Naive thymus-derived CD8-positive, alpha-beta T cell (primary cell): ENCODE measurements around the gene RNF128. TPM values are rescaled to one million over a fixed set of nuclear protein-coding genes. Genes with fewer than 3 reads are reported as not detected.

Source experiments
- ATAC-seq, 2 donors: fragments of 150-1000 bp; cut with Tn5 transposase in 1 of 2; sonication (Bioruptor Pico), chemical (Tn5 transposase) in 1 of 2; 1 replicate in 1 of 2; 2 replicates in 1 of 2; pipeline ENCODE4 v1.10.0; 2021; ENCODE audit warnings: mild to moderate bottlenecking in 2 of 2, moderate library complexity in 2 of 2
- POLR2A ChIA-PET: fragments of 350-600 bp; sonication (Branson Sonifier 250); formaldehyde crosslinking; loops from one replicate; lab custom pipeline; 2021; ENCODE audit warnings: antibody characterized with exemption; lab: Charles Lee
- DNase-seq, 10 donors: peaks; one replicate each; pipeline versions ENCODE4 v3.0.0 to v3.0.0-alpha.2; 2020 to 2022
- H3K27ac Mint-ChIP-seq, 10 donors: one replicate each; pipeline ENCODE4 v1.8.0; 2020 to 2022; ENCODE audit warnings: mild to moderate bottlenecking in 10 of 10, mixed read lengths in 10 of 10, moderate library complexity in 4 of 10, inconsistent platforms in 1 of 10
- H3K27me3 Mint-ChIP-seq, 5 donors: one replicate each; pipeline ENCODE4 v1.8.0; 2021 to 2022; ENCODE audit warnings: mixed read lengths in 5 of 5
- H3K36me3 Mint-ChIP-seq, 3 donors: one replicate each; pipeline ENCODE4 v1.8.0; 2020 to 2022; ENCODE audit warnings: mixed read lengths in 3 of 3, mild to moderate bottlenecking in 2 of 3, inconsistent platforms in 1 of 3
- H3K4me1 Mint-ChIP-seq, 4 donors: one replicate each; pipeline ENCODE4 v1.8.0; 2021 to 2022; ENCODE audit warnings: mixed read lengths in 4 of 4
- H3K4me3 Mint-ChIP-seq, 10 donors: one replicate each; pipeline ENCODE4 v1.8.0; 2020 to 2022; ENCODE audit warnings: mild to moderate bottlenecking in 10 of 10, mixed read lengths in 10 of 10, moderate library complexity in 6 of 10, inconsistent platforms in 1 of 10
- H3K9me3 Mint-ChIP-seq, 9 donors: one replicate each; pipeline ENCODE4 v1.8.0; 2020 to 2022; ENCODE audit warnings: mixed read lengths in 9 of 9, mild to moderate bottlenecking in 3 of 9, inconsistent platforms in 1 of 9, moderate library complexity in 1 of 9
- polyA plus RNA-seq, 3 donors: library from polyadenylated mRNA; unstranded; fragments of 300-500 nt; fragmentation: Illumina TruSeq; gene quantifications; one replicate each; pipeline ENCODE4 v1.2.3, GENCODE V29; 2021
- total RNA-seq, 8 experiments: library from RNA in 2 of 8; stranded (reverse) in 2 of 8; gene quantifications; one replicate each; pipeline ENCODE4 v1.2.3 and lab custom pipeline; 2021 to 2026

The RNF128 gene
- total and polyA plus RNA-seq, 5 experiments from 2014 or later: not detected

GRCh38 chrX:106716463-106716862 lies 10.0 kb upstream of the RNF128 start:
- Mint-ChIP-seq H3K36me3 (no peaks in the 10 kb centered on the region), H3K4me3 (no peak overlapping the region), H3K27me3 (peaks cover 0 to 5% (median 2%) of the 10 kb centered on the region in 5 donors), H3K4me1 (no peaks in the 10 kb centered on the region), H3K9me3 (peaks cover 0 to 2% (median 0%) of the 10 kb centered on the region in 9 donors), H3K27ac (no peak overlapping the region)
- ATAC-seq: no peak
- no peak for DNase-seq
- POLR2A ChIA-PET: no interaction called here

DNA sequence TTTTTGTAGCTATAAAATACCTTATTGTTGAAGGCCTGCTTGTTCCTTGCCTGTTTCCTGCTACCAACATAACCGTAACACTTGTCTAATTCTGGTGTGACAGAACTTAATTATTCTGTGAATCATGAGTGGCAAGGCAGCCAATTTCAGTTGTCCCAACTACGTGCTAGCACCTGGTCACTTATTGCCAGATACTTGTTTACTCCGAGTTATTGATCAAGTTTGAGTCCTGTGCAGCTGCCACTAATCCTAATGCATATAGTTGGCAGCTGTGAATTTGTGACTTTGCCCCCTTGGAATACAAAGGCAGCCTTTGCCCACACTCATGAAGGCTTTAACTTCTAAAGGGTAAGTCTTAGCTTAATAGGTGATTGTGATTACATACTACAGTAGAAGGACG lies 7.8 kb upstream of the RNF128 start:
- ATAC-seq (no peak), DNase-seq (no peak)
- no peaks in the 10 kb centered on the region for H3K36me3 Mint-ChIP-seq
- H3K27me3 Mint-ChIP-seq: peaks cover 5 to 15% (median 8%) of the 10 kb centered on the region in 5 donors
- POLR2A ChIA-PET: no interaction called here
- peaks cover 0 to 2% (median 0%) of the 10 kb centered on the region in 9 donors for H3K9me3 Mint-ChIP-seq
- H3K4me1 Mint-ChIP-seq: no peaks in the 10 kb centered on the region
- H3K4me3 Mint-ChIP-seq: no peak overlapping the region
- no peak overlapping the region for H3K27ac Mint-ChIP-seq

DNA sequence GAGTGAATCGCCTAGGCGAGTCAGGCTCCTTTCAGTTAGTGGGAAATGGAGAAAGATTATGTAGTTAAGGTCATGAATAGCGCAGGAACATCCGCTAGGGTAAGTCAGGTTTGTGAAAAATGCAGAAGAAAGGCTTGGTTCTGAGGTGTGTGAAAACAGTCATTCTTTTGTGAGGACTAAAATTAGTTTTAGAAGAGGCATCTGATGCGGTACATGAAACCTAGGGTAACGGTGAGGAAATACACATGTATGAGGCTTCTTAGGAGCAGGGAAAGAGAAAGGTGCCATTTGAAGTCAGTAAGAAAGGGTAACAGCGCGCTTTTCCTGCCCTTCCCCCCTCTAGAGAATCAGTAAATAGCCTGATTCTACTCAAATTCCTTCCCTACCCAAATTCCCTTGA lies 570 bp upstream of the RNF128 start:
- no peak overlapping the region for H3K27ac Mint-ChIP-seq
- H3K36me3 Mint-ChIP-seq: no peaks in the 10 kb centered on the region
- DNase-seq (no peak), ATAC-seq (no peak)
- peak overlapping the region in 7 of 10 donors; percentile 8 to 72 (median 66) for H3K4me3 Mint-ChIP-seq
- peaks cover 17 to 50% (median 28%) of the 10 kb centered on the region in 5 donors for H3K27me3 Mint-ChIP-seq
- POLR2A ChIA-PET: no interaction called here
- no peaks in the 10 kb centered on the region for H3K9me3 Mint-ChIP-seq
- H3K4me1 Mint-ChIP-seq: peaks cover 0 to 9% (median under 1%) of the 10 kb centered on the region in 4 donors

GRCh38 chrX:106728337-106728736 lies 1.8 kb downstream of the RNF128 start:
- no peak overlapping the region for H3K4me3 Mint-ChIP-seq
- no peak for DNase-seq
- no peak overlapping the region for H3K27ac Mint-ChIP-seq
- no peaks in the 10 kb centered on the region for H3K36me3 Mint-ChIP-seq
- no peaks in the 10 kb centered on the region for H3K9me3 Mint-ChIP-seq
- ATAC-seq: no peak
- H3K4me1 Mint-ChIP-seq: peaks cover 0 to 9% (median under 1%) of the 10 kb centered on the region in 4 donors
- POLR2A ChIA-PET: no interaction called here
- H3K27me3 Mint-ChIP-seq: peaks cover 22 to 38% (median 28%) of the 10 kb centered on the region in 5 donors

DNA sequence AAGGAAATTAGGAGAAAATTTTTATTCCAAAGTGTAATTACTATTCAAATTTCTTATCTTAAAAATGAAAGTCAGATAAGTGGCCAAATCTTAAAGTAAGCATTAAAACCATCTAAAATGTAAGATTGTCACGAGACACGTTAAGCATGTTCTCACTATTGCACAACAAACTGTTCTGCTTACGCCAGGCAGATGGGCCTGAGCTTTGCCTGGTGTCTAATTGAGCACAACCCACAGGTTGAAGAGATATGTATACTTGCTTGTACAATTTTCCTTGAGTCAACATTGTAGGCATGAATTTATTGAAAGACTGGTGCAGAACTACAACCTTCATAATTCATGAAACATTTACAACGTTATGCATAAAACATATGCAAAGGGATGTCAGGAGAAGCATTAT lies 3.9 kb downstream of the RNF128 start:
- no peaks in the 10 kb centered on the region for H3K9me3 Mint-ChIP-seq
- H3K27ac Mint-ChIP-seq: no peak overlapping the region
- peaks cover 11 to 26% (median 15%) of the 10 kb centered on the region in 5 donors for H3K27me3 Mint-ChIP-seq
- H3K36me3 Mint-ChIP-seq: no peaks in the 10 kb centered on the region
- no peak for ATAC-seq
- H3K4me3 Mint-ChIP-seq: no peak overlapping the region
- DNase-seq: no peak
- POLR2A ChIA-PET: no interaction called here
- peaks cover 0 to 9% (median under 1%) of the 10 kb centered on the region in 4 donors for H3K4me1 Mint-ChIP-seq

DNA sequence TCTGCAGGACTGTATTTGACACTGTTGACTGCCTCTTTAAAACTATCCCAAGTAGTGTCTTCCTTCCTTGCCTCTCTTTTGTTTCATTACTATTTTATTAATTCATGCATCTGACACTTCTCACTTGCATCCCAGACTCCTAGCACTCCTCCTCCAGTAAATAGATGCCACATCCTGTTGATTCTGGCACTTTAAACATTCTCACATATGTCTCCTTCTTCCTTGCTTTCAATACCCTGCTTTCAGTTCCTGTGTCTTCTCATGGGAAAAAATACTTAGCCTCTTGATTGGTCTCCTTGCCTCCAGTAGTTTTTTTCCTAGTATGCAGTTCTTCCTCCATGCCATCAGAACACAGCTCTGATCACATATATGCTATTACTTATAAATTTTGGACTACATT lies 5.1 kb downstream of the RNF128 start:
- POLR2A ChIA-PET: no interaction called here
- H3K4me1 Mint-ChIP-seq: no peaks in the 10 kb centered on the region

DNA sequence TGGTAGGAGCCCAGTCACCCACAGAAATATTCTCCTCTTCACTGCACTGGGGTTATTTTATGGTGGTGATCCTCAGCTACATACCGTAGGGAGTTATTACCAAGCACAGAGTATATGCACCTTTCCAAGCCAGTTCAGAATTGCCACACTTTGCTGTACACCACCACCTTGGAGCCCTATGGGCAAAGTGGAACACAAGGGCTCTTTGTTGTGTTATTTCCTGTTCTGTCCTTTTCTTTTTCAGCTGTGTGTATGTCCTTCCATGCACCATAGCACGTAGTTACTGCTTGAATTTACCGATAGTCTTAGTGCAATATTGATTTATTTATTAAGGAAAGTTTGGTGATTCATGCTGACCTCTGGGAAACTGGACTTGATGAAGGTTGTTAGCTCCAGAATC lies 8.3 kb downstream of the RNF128 start:
- H3K9me3 Mint-ChIP-seq: no peaks in the 10 kb centered on the region
- POLR2A ChIA-PET: no interaction called here
- no peak for ATAC-seq
- H3K27ac Mint-ChIP-seq: no peak overlapping the region
- H3K27me3 Mint-ChIP-seq: peaks cover 4 to 20% (median 10%) of the 10 kb centered on the region in 5 donors
- no peaks in the 10 kb centered on the region for H3K4me1 Mint-ChIP-seq
- H3K36me3 Mint-ChIP-seq: no peaks in the 10 kb centered on the region
- DNase-seq: no peak
- H3K4me3 Mint-ChIP-seq: no peak overlapping the region

More for the DNA sequence above, 5.1 kb downstream of the RNF128 start:
- ATAC-seq: no peak
- H3K27ac Mint-ChIP-seq: peak overlapping the region in 1 of 10 donors; percentile 2
- H3K4me3 Mint-ChIP-seq: no peak overlapping the region
- no peaks in the 10 kb centered on the region for H3K9me3 Mint-ChIP-seq
- H3K36me3 Mint-ChIP-seq: no peaks in the 10 kb centered on the region
- no peak for DNase-seq
- peaks cover 8 to 20% (median 11%) of the 10 kb centered on the region in 5 donors for H3K27me3 Mint-ChIP-seq

GRCh38 chrX:106740193-106740780 lies 13.8 kb downstream of the RNF128 start:
- DNase-seq: no peak
- H3K4me1 Mint-ChIP-seq: no peaks in the 10 kb centered on the region
- H3K36me3 Mint-ChIP-seq: no peaks in the 10 kb centered on the region
- peaks cover 2 to 20% (median 5%) of the 10 kb centered on the region in 5 donors for H3K27me3 Mint-ChIP-seq
- no peaks in the 10 kb centered on the region for H3K9me3 Mint-ChIP-seq
- POLR2A ChIA-PET: no interaction called here
- ATAC-seq: no peak
- no peak overlapping the region for H3K27ac Mint-ChIP-seq
- H3K4me3 Mint-ChIP-seq: no peak overlapping the region

DNA sequence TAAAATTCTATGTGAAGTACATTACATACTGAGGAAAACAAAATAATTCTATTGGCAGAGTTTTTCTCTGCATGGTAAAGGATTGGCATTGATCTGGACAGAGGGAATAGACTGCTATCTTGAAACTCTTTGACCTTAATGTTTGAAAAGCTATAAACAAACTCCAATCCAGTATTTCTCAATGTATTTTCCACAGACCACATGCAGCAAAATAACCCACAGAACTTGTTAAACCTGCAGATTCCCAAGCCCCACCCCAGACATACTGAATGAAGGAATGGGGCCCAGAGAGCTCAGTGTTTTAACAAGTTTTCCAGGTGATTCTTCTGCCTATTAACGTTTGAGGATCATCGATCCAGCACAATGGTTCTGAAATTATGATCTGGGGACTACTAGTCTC lies 15.7 kb downstream of the RNF128 start:
- no peak for DNase-seq

GRCh38 chrX:106742805-106743204 lies 16.3 kb downstream of the RNF128 start:
- no peak for ATAC-seq
- H3K36me3 Mint-ChIP-seq: no peaks in the 10 kb centered on the region
- H3K27me3 Mint-ChIP-seq: peaks cover 0 to 10% (median 3%) of the 10 kb centered on the region in 5 donors
- POLR2A ChIA-PET: no interaction called here
- no peak overlapping the region for H3K4me3 Mint-ChIP-seq
- DNase-seq: no peak
- H3K27ac Mint-ChIP-seq: no peak overlapping the region
- peaks cover 0 to 2% (median 0%) of the 10 kb centered on the region in 9 donors for H3K9me3 Mint-ChIP-seq
- no peaks in the 10 kb centered on the region for H3K4me1 Mint-ChIP-seq

More for the DNA sequence above, 15.7 kb downstream of the RNF128 start:
- POLR2A ChIA-PET: no interaction called here
- peaks cover 0 to 10% (median 3%) of the 10 kb centered on the region in 5 donors for H3K27me3 Mint-ChIP-seq
- no peak overlapping the region for H3K4me3 Mint-ChIP-seq
- no peaks in the 10 kb centered on the region for H3K9me3 Mint-ChIP-seq
- no peak for ATAC-seq
- no peaks in the 10 kb centered on the region for H3K36me3 Mint-ChIP-seq
- H3K4me1 Mint-ChIP-seq: no peaks in the 10 kb centered on the region
- no peak overlapping the region for H3K27ac Mint-ChIP-seq

- DNase-seq (no peak), ATAC-seq (no peak)
- POLR2A ChIA-PET: no interaction called here
- Mint-ChIP-seq H3K4me3 (no peak overlapping the region), H3K36me3 (peaks cover 0 to 5% (median 0%) of the 10 kb centered on the region in 3 donors), H3K27ac (no peak overlapping the region), H3K27me3 (peaks cover 0 to 17% (median 3%) of the 10 kb centered on the region in 5 donors), H3K9me3 (peaks cover 0 to 11% (median 4%) of the 10 kb centered on the region in 9 donors), H3K4me1 (no peaks in the 10 kb centered on the region)
These were observed 21.9 kb downstream of the RNF128 start for GRCh38 chrX:106748377-106748776.

- Mint-ChIP-seq H3K27me3 (peaks cover 0 to 17% (median 4%) of the 10 kb centered on the region in 5 donors), H3K27ac (no peak overlapping the region), H3K4me3 (no peak overlapping the region), H3K9me3 (peaks cover 0 to 22% (median 8%) of the 10 kb centered on the region in 9 donors), H3K4me1 (no peaks in the 10 kb centered on the region), H3K36me3 (peaks cover 0 to 5% (median 0%) of the 10 kb centered on the region in 3 donors)
- POLR2A ChIA-PET: no interaction called here
- no peak for DNase-seq
- ATAC-seq: no peak
These were observed 24.9 kb downstream of the RNF128 start for GRCh38 chrX:106751407-106751806.

GRCh38 chrX:106752101-106752678 lies 25.7 kb downstream of the RNF128 start:
- ATAC-seq (no peak), DNase-seq (no peak)
- Mint-ChIP-seq H3K4me3 (no peak overlapping the region), H3K9me3 (peaks cover 0 to 22% (median 8%) of the 10 kb centered on the region in 9 donors), H3K27ac (peak overlapping the region in 1 of 10 donors; percentile 34), H3K4me1 (no peaks in the 10 kb centered on the region), H3K36me3 (peaks cover 0 to 5% (median 0%) of the 10 kb centered on the region in 3 donors), H3K27me3 (peaks cover 0 to 17% (median 4%) of the 10 kb centered on the region in 5 donors)
- POLR2A ChIA-PET: no interaction called here
